Kidney epithelial cell (primary cell): ENCODE results near the gene GPATCH8. TPM values are rescaled to one million over a fixed set of nuclear protein-coding genes. Genes with fewer than 3 reads are reported as not detected.

Experiments
- DNase-seq: peaks from one replicate; pipeline ENCODE4 v3.0.0-alpha.2; 2010; ENCODE audit warnings: low read depth
- H3K27me3 ChIP-seq: 2 replicates; pipeline ENCODE4 v1.6.0; 2011; ENCODE audit warnings: low read length; ENCODE audit not compliant: control insufficient read depth, insufficient read depth
- H3K36me3 ChIP-seq: 2 replicates; pipeline ENCODE4 v1.5.1; 2011; ENCODE audit warnings: low read length; ENCODE audit not compliant: control insufficient read depth, insufficient read depth
- H3K4me3 ChIP-seq: 2 replicates; pipeline ENCODE4 v1.5.1; 2011; ENCODE audit warnings: low read depth, mild to moderate bottlenecking, control low read depth, low read length
- CTCF ChIP-seq: IDR thresholded peaks from 2 replicates; pipeline ENCODE4 v1.5.1; 2011; ENCODE audit warnings: mild to moderate bottlenecking, moderate library complexity, low read length, control low read depth, inconsistent platforms; ENCODE audit not compliant: insufficient read depth, poor library complexity, severe bottlenecking
- total RNA-seq: library from RNA; depleted of rRNA; stranded (reverse); fragments of >200 nt; gene quantifications from 2 replicates; pipeline ENCODE4 v1.2.3, GENCODE V29; 2015

The GPATCH8 gene
- total RNA-seq, 1 donor from 2014 or later = 34.9 TPM

DNA sequence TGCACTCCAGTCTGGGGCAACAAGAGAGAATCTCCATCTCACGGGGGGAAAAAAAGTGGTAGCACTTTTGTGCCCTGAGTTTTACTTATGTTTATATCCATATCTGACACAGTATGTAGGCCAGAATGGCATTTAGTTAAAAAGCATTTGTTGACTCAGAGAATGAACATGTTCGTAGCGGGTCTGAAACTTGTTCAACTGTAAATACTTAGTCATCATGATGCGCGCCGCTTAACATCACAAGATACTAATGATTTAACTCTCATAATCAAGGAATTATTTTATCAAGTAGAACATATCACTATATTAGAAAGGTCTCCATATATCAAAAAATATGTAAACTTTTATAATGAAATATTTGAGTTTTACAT lies 58.5 kb downstream of the GPATCH8 start:
- peak; percentile 59 for DNase-seq
- H3K27me3 ChIP-seq = no peaks in the 10 kb centered on the region
- no peak overlapping the region for H3K4me3 ChIP-seq
- no peaks in the 10 kb centered on the region for H3K36me3 ChIP-seq
- TF ChIP-seq CTCF = no peak

- Histone ChIP-seq H3K36me3 (no peaks in the 10 kb centered on the region), H3K27me3 (no peaks in the 10 kb centered on the region), H3K4me3 (no peak overlapping the region)
- DNase-seq = no peak
- no peak for TF ChIP-seq CTCF
These were observed 60.4 kb downstream of the GPATCH8 start for GRCh38 chr17:44442806-44443205.

- H3K4me3 ChIP-seq = no peak overlapping the region
- H3K27me3 ChIP-seq = no peaks in the 10 kb centered on the region
- H3K36me3 ChIP-seq = no peaks in the 10 kb centered on the region
- DNase-seq = no peak
- no peak for TF ChIP-seq CTCF
These were observed 64.0 kb downstream of the GPATCH8 start for GRCh38 chr17:44439168-44439567.

DNA sequence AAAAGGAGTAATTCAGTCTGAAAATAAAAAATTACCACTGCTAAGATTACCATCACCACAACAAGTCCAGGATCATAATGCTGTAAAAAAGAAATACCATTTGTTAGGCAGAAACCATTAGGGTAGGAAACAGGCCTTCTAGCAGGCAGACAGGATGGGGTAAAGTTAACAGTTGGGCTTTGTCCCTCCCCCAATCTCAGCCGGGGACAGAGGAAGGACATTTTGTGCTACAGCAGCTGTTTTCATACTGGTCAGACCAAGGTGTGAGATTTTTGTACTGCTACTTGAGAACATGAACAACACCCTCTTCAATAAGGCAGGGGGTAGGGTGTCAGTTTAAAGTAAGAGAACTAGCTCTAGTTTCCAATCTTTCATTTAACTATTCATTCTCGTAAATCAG lies 64.6 kb downstream of the GPATCH8 start:
- TF ChIP-seq CTCF = no peak
- DNase-seq = no peak
- no peaks in the 10 kb centered on the region for H3K27me3 ChIP-seq
- no peaks in the 10 kb centered on the region for H3K36me3 ChIP-seq
- no peak overlapping the region for H3K4me3 ChIP-seq

DNA sequence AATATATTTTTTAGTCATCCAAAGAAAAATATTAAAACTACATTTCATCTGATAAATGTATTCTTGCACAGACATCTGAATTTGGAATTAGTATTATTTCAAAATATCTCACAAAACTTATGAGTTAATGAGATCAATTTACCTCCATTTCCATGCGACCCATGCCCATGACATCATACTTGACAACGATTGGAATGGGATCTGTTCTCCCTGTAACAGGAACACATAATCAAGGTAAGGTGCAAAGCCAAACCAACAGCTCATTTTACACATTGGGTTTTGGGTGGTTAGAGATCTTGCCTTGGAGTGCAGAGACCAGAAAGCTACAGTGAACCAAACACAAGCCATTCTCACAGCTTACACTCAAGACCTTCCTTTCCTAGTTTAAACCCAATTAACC lies 66.9 kb downstream of the GPATCH8 start:
- Histone ChIP-seq H3K4me3 (no peak overlapping the region), H3K36me3 (no peaks in the 10 kb centered on the region), H3K27me3 (no peaks in the 10 kb centered on the region)
- no peak for DNase-seq
- TF ChIP-seq CTCF = no peak

DNA sequence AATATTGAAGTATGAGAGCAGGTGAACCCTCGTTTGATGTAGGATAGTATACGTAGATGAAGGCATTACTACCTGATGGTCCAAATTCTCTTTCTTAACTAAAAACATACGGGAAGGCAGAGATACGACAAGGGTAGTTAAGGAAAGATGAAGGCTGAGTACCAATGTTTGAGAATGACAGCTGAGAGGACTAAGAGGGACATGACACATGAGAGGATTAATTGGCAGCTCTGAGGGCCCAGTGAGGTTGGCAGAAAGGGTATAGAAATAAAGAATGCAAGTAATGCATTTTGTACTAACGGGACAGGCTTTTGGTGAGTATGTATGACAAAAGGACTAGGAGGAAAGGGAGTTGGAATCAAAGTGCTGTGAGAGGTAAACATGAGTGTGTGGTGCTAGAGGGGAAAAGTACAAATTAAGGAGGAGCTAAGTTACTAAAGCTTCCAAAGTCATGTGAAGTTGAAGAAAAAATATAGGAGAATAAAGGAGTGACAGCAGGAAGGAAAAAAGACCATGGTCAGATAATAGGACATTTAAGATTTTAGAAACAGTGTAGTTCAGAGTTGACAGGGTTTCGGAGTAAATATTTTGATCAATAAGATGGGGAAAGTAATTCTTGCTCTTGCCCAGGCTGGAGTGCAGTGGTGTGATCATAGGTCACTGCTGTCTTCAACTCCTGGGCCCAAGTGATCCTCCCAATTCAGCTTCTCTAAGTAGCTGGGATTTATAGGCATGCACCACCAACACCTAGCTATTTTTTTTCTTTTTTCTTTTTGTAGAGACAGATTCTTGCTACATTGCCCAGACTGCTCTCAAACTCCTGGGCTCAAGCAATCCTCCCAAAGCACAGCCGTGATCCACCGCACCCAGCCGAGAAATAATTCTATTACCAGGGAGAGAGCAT lies 70.7 kb downstream of the GPATCH8 start:
- no peaks in the 10 kb centered on the region for H3K27me3 ChIP-seq
- no peak overlapping the region for H3K4me3 ChIP-seq
- TF ChIP-seq CTCF = no peak
- DNase-seq = no peak
- H3K36me3 ChIP-seq = no peaks in the 10 kb centered on the region
